Kidney tubule cell (primary cell): Measurements from ENCODE around the gene CYTL1.
"Not testable (repeated sequence)": the region's sequence is repeated elsewhere in the genome, so short reads cannot be mapped to it uniquely, and the experiment has no call there.

ENCODE experiments used
- DNase-seq: peaks from one replicate; pipeline ENCODE4 v3.0.0-alpha.2; 2018; ENCODE audit warnings: low spot score

The CYTL1 gene, protein sequence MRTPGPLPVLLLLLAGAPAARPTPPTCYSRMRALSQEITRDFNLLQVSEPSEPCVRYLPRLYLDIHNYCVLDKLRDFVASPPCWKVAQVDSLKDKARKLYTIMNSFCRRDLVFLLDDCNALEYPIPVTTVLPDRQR

DNA sequence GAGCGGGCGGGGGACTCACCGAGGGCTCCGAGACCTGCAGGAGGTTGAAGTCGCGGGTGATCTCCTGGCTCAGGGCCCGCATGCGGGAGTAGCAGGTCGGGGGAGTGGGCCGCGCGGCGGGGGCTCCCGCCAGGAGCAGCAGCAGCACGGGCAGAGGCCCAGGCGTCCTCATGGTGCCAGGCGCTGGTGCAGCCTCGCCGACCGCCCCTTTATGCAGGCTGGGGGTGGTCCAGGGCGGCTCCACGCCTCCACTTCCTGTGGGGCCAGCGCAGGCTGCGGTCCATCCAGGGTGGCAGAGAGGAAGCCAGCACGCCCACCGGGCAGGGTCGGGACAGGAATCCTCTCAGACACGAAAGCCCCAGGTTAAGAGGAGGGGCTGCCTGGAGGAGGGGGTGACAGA, at the start of gene CYTL1:
TSS of gene CYTL1 (minus strand) at position 185 of the 400 bp plus-strand sequence. CDS start at position 172, 13 bp downstream.
- DNase-seq: no peak

DNA sequence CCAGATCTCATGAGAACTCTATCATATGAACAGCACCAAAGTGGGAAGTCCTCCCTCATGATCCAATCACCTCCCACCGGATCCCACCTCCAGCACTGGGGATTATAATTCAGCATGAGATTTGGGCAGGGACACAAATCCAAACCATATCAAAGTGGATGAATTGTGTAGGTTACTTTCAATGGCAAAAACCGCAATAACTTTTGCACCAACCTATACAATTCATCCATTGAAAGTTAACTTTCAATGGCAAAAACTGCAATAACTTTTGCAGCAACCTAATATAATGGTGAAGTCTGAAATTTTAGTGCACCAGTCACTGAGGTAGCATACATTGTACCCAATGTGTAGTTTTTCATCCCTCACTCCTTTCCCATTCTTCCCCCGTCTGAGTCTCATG, 48.6 kb upstream of the CYTL1 start:
- no peak for DNase-seq

DNA sequence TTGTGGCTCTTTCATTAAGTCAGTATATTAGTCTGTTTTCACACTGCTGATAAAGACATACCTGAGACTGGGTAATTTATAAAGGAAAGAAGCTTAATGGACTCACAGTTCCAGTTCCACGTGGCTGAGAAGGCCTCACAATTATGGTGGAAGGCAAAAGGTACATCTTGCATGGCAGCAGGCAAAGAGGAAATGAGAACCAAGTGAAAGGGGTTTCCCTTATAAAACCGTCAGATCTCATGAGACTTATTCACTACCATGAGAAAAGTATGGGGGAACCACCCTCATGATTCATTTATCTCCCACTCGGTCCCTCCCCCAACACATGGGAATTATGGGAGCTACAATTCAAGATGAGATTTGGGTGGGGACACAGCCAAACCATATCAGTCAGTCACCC, 47.7 kb upstream of the CYTL1 start:
- not testable (repeated sequence) for DNase-seq

DNA sequence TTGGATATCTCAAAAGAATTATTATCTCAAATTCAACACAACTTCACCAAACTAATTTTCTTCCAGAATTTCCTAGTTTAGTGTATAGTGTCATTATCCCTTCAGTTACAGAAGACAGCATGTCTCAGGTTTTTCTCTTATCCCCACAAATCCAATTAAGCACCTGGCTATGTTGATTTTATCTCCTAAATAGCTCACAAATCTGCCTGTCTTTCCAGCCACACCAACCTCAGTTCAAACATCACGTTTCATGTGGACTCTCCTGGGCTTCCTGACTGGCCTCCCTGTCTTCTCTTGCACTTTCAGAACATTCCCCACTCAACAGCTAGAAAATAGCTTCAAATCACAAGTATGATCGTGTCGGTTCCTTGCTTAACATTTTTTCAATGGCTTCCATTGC, 46.8 kb upstream of the CYTL1 start:
- DNase-seq: no peak

DNA sequence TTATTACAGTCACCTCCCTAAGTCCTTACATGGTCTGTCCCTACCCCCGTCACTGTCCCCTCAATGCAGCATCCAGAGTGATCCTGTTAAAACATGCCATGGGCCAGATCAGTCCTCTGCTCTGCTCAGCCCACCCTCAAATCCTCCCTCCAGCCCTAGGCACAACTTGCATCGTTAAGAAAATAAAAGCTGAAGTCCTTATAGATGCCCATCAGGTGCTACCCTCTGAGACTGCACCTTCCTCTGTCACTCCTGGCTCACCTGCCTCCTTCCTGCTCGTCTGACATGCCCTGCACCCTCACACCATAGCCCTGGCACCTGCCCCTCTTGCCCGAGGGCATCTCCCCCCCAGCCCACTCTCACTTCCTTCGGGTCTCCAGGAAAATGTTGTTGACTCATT, 36.2 kb upstream of the CYTL1 start:
- DNase-seq: no peak

DNA sequence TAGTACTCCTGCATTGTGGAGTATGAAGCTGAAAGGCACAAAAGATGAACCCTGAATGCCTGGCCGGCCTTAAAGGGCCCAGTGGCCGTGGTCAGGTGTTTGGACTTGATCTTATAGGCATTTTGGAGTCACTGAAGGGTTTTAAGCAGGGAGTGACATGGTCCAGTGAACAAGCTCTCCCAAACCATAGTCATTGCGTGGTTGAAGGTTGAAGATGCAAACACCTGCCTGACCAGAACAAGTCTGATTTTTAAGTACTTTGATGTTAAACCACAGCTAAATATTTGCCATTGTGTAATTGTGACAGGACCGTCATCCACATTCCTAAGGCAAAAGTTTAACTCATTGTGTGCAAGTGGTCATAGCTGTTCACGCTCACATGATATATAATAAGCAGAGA, 35.3 kb upstream of the CYTL1 start:
- DNase-seq: peak; percentile 93

DNA sequence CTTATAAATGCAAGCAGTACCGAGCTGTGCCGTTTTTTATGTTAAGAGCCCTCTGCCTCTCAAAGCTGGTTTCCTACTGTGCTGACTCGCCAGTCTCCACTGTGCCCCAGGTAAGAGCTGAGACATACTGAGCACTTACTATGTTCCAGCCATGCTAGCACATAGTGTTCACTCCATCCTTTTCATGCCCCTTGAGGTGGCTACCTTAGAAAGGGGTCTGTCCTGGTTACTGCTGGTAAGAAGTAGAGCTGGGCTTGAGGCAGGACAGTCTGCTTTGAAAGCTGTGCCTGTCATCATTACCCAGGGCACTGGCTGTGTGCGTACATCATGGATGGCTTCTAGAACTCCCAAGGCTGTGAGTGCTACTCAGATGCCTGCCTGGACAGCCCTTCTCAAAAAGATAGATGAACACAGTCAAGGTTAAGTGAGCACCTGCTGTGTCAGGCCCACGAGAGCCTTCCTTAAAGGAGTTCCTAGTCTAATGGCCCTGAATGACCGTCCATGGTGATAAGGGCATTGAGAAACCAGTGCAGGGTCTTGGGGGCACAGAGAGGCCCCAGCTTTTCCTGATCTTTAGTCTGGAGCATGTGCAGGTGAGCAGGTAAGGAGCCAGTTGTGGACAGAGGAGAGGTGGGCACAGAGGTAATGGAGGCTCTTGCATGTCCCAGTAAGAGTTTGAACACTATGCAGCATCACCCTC, 33.6 kb upstream of the CYTL1 start:
- peak; percentile 27 for DNase-seq

DNA sequence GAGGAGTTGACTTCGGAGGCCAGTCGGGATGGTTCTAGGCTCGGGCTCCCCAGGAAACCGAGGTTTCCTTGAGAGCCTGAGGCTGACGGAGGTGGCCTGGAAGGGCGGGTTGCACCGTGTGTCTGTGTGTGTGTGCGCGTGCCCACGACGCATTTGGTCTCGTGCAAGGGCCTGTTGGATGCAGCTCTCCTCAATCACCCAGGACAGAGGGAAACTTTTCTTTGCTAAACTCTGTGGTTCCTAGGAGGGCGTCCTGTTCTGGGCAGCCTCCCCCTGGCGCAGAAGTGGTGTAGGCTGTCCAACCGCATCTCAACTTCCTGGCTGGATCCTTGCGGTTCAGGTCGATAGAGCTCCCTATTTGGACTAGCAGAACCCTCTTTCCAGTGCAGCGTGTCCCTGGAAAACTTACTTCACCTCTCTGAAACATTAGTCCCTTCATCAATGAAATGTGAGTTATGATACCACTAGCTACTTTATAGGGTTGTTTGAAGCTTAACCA, 33.0 kb upstream of the CYTL1 start:
- peak; percentile 33 for DNase-seq

DNA sequence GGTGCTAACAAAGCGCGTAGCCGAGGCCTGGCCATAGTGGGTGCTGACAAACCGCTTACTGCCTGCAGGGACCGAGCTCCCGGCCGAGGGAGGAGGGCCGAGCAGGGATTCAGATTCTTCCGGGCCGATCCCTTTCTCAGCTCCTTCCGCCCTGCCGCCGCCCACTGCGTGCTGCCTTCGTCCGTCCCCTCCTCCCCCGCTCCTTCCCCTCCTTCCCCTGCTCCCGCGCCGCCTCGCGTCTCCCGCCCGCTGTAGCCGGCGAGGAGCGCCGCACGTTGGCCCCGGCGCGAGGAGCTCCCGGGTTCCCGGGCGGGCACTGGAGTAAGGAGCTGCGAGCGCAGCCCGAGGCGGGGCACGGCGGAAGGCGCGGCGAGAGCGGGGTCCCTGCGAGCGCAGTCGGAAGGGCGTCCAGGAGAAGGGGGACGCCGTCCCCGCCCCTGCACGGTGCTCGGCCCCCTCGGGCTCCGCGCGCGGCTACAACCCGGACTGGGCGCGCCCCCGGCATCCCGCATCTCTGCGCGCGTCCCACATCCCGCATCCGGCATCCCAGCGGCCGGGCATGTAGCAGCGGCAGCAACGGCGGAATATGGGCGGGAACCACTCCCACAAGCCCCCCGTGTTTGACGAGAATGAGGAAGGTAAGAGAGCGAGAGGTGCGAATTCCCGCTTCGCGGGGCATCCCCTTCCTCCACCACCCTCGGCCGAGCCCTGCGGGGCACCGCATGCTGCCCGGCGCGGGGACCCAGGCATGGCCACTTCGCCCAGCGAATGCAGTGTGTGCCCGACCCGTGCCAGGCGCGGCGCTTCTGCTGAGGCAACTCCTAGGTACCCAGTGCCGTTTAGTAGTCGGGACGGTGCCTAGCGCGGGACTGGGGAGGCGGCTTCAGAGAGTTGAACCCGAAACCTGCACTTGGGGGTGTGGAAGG, 32.3 kb upstream of the CYTL1 start, which contains the start of gene STK32B:
TSS of gene STK32B (plus strand) at position 203 of the 926 bp plus-strand sequence.
- peak; percentile 87 for DNase-seq

DNA sequence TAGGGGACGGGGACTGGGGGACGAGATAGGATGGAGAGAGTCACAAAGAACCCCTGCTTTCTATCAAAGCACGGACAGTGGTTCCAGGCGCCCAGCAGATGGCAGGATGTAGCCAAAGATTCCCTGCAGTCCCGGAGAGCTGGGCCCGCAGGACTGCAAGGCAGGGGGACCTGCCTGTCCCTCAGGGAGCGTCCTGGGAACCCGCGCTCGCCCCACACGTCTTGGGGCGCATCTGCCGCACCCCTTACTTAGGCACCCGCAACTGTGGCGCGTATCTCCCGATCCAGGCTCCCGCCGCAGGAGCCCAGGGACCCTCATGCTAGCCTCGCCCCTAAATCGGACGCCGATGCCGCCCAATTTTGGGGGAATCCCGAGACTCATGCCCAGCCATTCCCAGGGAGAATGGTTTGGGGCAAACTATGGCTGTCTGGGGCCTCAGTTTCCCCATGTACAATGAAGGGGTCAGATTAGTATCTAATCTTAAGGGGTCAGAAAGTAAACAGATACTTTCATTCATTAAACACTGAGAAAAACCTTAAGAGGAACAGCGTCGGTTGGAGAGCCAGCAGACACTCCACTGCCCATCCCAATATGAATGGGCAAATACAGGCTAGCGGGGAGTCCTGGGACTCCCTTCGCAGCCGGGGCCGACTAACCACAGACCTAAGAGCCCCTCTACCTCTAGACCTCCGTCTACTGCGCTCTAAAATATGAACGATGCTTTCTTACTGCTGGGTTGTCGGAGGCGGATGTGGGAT, 31.4 kb upstream of the CYTL1 start:
- peak; percentile 81 for DNase-seq

DNA sequence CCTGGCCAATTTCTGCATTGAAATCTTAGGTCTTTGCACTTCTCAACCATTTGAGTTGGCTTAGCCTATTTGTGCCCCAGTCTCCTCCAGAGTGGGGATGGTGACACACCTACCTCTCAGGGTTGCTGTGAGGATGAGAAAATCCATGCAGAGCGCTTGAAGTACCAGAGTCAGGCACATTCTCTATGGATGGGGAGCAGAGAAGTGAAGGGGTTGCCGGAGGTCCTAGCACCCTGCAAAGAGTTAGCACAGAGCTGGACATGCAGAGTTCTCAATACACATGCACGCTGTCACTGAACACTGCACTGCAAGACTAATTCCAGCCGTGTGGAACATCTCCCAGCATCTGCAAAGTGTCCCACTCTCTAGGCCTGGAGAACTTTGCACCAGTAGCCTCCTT, 29.5 kb upstream of the CYTL1 start:
- no peak for DNase-seq

DNA sequence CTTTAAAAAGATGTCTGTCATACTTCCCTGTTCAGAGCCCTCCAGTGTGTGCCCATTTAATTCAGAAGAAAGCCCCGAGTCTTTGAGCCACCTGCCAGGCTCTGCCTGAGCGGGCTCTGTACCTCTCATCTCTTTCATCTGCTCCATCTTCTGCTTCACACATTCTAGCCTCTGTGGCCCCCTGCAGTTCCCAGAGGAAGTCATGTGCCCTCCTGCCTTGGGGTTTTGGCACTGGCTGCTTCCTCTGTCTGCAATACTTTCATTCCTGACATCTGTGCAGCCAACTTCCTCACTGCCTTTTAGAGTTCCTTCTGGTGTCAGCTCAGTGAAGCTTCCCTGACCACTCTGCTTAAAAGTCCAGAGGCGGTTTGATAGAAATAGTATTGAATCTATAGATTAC, 25.8 kb upstream of the CYTL1 start:
- no peak for DNase-seq

DNA sequence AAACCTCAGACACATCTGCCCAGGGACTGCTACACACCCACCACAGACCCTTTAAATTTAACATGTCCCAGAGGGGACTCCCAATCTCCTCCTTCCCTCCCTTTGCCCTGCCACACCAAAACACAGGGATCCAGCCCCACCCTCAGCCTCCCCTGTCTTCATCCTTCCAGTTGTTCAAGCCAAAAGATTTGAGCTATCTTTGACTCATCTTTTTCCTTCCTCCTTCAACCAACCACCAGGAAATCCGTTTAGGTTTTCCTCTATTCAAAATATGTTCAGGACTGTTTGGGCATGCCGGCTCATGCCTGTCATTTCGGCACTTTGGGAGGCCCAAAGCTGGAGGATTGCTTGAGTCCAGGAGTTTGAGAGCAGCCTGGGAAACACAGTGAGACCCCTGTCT, 25.1 kb upstream of the CYTL1 start:
- no peak for DNase-seq

DNA sequence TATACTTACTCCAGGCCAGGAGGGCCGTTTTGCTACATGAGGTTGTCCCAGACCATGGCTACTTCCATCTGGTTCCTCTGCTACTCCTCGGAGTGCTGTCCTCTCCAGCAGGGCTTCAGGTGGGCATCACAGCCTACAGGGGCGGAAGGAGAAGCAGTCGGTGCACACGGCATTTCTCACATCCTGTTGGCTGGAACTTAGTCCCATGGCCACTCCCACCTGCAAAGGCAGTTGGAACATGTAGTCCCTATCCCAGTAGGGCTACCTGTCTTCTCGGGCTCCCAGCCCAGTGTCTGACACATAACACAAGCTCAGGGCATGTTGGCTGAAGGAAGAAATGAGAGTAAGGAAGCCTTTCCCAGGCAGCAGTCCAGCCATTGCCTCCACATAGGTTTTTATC, 24.3 kb upstream of the CYTL1 start:
- DNase-seq: no peak

DNA sequence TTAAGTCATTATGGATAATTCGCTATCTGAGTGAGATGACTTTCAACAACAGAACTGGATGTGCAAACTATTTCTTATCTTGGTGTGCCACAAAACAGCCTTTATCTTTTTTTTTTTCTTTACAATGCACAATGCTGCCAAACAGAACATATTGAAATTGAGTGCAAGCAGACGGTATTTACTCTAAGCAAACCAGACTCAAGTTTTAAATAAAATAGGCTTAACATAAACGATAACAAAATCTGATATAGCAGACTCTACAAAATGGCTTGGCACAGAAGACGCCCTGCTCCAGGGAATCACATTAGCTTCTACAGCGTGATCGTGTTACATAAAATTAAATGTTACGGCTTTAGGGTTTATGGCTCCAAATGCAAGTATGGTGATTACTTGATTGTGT, 22.4 kb upstream of the CYTL1 start:
- DNase-seq: no peak

DNA sequence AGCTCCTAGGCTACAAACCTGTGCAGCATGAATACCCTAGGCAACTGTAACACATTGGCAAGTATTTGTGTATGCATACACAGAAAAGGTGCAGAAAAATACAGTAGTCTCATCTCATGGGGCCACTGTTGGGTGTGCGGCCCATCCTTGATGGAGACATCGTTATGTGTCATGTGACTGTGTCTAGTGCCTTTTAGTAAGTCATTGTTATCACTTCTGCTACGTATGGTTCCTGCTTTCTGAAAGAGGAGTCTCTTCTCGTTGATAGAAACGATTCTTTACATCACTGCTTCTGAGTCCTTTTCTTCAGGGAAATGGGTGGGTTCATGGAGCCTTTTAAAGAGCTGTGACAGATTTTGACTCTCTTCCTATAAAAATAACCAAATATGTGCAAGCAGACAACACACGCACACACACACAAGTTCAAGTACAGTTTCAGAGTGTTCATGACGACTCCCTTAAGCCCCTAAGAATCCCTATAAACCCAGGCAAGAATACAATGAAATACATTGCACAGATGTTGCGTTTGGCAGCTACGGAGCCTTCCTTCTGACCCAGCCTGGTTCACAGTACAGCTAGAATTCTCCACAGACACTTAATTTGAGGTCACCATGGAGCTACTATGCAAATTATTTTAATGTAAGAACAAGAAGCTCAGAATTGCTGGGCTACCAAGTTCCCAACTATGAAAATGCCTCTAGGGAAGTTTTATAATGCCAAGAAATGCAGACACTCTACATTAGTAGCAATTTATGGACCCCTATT, 21.8 kb upstream of the CYTL1 start:
- no peak for DNase-seq

DNA sequence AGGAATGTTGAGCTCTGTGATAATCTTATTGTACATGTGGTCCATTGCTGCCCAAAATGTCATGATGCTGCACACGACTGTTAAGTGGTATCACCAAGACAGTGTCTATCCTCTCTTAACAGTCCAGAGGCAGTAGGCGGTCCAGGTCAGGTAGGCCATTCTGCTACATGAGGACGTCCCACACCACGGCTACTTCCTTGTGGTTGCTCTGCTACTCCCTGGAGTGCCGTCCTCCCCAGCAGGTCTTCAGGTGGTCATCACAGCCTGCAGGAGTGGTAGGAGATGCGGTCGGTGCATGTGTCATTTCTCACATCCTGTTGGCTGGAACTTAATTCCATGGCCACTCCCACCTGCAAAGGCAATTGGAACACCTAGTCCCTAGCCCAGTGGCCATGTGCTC, 20.5 kb upstream of the CYTL1 start:
- no peak for DNase-seq

DNA sequence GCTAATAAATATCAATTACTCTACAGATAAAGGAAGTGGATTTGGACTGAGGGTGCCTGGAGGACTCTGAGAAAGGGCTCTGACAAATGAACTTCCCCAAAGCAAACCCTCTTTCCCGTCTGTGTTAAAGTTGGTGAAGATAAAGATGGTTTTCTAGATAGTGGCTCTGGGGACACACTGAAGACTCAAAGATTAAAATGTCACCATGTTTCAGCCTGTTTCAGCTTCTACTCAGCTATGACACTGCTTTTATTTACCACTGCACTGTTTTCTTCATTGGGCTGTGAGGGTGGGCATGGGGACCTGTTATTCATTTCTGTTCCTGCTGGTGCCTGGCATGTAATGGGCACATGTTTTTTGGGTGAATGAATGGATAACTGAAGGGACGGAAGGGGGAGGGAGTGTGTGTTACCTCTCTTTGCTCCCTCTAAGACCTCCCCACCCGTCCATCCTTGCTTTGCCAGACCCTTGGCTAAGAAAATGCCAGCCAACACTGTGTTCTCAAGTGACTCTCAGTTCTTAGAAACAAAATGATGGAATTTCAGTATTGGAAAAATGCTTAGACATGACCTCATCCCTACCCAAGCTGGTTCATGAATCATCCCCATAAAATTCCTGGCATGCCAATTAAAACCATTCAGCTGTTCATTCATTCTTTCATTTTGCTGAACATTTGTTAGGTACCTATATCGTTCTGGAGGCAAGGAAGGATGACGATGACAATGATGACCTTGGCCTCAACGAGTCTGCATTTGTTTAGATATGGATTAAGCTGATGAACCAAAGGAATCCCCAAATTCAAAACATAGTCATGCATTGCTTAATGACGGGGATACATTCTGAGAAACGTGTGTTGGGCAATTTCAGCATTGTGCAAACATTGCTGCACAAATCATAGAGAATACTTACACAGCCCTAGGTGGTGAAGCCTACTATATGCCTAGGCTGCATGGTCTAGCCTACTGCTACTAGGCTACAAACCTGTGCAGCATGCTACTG, 18.6 kb upstream of the CYTL1 start:
- peak; percentile 96 for DNase-seq

DNA sequence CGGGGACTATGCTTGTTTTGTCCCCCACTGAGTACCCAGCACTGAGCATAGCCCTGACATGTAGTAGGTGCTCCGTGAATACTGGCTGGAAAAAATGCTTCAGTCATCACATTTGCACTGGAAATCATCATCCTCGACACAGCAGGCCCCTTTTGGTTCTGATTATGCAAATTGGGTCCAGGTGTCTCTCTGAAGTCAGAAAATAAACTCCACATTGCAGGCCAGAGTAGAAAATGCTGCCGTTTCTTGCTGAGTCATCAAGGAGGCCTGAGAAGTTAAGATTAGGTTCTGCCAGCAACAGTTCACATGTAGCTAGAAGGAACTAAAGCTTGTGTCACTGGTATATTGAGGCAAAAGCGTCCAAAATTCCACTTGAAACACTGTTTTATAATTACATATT, 17.0 kb upstream of the CYTL1 start:
- peak; percentile 39 for DNase-seq

DNA sequence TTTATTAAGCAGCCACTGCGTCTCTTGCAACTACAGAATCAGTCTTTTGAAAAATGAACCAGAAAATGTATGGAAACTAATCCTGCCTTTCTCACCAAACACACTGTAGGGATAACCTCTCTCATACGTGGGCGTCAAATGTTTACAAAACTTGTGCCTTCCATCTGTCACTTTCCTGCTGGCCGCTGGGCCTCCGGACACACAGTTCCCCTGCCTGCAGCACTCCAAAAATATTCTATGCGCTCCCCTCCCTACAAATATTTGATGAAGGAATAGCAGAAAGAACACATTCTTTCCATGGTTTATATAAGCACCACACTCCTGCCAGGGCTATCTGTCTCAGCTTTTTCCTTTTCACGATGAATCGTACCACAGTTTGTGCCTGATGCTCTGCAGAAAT, 14.9 kb upstream of the CYTL1 start:
- DNase-seq: no peak
